ENCODE results near the gene AMDHD2.

DNA sequence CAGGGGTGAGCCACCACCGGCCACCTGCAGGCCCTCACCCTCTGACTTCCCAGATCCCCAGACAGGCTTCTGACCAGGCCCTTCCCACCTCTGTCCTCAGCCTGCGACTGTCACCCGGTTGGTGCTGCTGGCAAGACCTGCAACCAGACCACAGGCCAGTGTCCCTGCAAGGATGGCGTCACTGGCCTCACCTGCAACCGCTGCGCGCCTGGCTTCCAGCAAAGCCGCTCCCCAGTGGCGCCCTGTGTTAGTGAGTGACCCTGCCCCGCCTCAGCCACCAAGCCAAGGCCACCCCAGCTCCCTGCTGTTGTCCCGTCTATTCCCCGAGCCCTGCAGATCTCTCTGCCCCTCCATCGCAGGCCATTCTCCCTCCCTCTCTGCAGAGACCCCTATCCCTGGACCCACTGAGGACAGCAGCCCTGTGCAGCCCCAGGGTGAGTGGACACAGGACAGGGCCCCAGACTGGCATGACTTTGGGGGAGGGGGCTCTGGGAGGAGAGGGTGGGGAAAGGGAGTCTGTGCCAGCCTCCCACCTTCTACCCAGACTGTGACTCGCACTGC lies 47.2 kb upstream of the AMDHD2 start:
- TF ChIP-seq, protein P1, sequence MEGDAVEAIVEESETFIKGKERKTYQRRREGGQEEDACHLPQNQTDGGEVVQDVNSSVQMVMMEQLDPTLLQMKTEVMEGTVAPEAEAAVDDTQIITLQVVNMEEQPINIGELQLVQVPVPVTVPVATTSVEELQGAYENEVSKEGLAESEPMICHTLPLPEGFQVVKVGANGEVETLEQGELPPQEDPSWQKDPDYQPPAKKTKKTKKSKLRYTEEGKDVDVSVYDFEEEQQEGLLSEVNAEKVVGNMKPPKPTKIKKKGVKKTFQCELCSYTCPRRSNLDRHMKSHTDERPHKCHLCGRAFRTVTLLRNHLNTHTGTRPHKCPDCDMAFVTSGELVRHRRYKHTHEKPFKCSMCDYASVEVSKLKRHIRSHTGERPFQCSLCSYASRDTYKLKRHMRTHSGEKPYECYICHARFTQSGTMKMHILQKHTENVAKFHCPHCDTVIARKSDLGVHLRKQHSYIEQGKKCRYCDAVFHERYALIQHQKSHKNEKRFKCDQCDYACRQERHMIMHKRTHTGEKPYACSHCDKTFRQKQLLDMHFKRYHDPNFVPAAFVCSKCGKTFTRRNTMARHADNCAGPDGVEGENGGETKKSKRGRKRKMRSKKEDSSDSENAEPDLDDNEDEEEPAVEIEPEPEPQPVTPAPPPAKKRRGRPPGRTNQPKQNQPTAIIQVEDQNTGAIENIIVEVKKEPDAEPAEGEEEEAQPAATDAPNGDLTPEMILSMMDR (IDR thresholded peaks at IDR 0.05) = no peak
- TF ChIP-seq POLR2A (IDR thresholded peaks at IDR 0.05) = no peak

Data from ovary (tissue), 3 donors.